Astrocyte (in vitro differentiated cells and primary cell): ENCODE measurements around the gene EVI5L. TPM values are rescaled to one million over a fixed set of nuclear protein-coding genes. Genes with fewer than 3 reads are reported as not detected.

Experiments
- DNase-seq: peaks from one replicate; pipeline ENCODE4 v3.0.0-alpha.2; 2010; ENCODE audit warnings: low read depth
- FAIRE-seq: peaks from 2 replicates; lab custom pipeline; 2011; peaks lifted over from hg19 to GRCh38; lab: Jason Lieb, UNC
- H2AFZ ChIP-seq: 2 replicates; pipeline ENCODE4 v1.6.0; 2012; ENCODE audit warnings: low read depth, low read length, inconsistent platforms
- H3K27ac ChIP-seq: 2 replicates; pipeline ENCODE4 v1.5.1; 2011; ENCODE audit warnings: low read depth, low read length, inconsistent platforms
- H3K27me3 ChIP-seq: 2 replicates; pipeline ENCODE4 v1.6.0; 2011; ENCODE audit warnings: low read length, inconsistent platforms; ENCODE audit not compliant: insufficient read depth
- H3K36me3 ChIP-seq: 2 replicates; pipeline ENCODE4 v1.5.1; 2011; ENCODE audit warnings: low read length, inconsistent platforms; ENCODE audit not compliant: insufficient read depth
- H3K4me1 ChIP-seq: 2 replicates; pipeline ENCODE4 v1.5.1; 2011; ENCODE audit warnings: low read length, inconsistent platforms; ENCODE audit not compliant: insufficient read depth
- H3K4me2 ChIP-seq: 2 replicates; pipeline ENCODE4 v1.6.0; 2012; ENCODE audit warnings: low read length, inconsistent platforms
- H3K4me3 ChIP-seq: 2 replicates; pipeline ENCODE4 v1.5.1; 2011; ENCODE audit warnings: low read depth, mild to moderate bottlenecking, low read length, inconsistent platforms; ENCODE audit not compliant: insufficient read depth
- H3K79me2 ChIP-seq: 2 replicates; pipeline ENCODE4 v1.6.0; 2012; ENCODE audit warnings: mild to moderate bottlenecking, low read length, inconsistent platforms; ENCODE audit not compliant: insufficient read depth
- H3K9ac ChIP-seq: 2 replicates; pipeline ENCODE4 v1.6.0; 2012; ENCODE audit warnings: mild to moderate bottlenecking, low read length, inconsistent platforms
- H3K9me3 ChIP-seq: 2 replicates; pipeline ENCODE4 v1.5.1; 2012; ENCODE audit warnings: low read depth, mild to moderate bottlenecking, low read length, inconsistent platforms; ENCODE audit not compliant: insufficient read depth
- H4K20me1 ChIP-seq: 2 replicates; pipeline ENCODE4 v1.6.0; 2012; ENCODE audit warnings: low read length, inconsistent platforms; ENCODE audit not compliant: insufficient read depth
- H3K27ac Mint-ChIP-seq: one replicate; pipeline ENCODE4 v1.8.0; 2021; ENCODE audit warnings: mild to moderate bottlenecking, mixed read lengths; ENCODE audit not compliant: unreplicated experiment
- H3K27me3 Mint-ChIP-seq: one replicate; pipeline ENCODE4 v1.8.0; 2021; ENCODE audit warnings: low read depth, mixed read lengths; ENCODE audit not compliant: unreplicated experiment
- H3K36me3 Mint-ChIP-seq: one replicate; pipeline ENCODE4 v1.8.0; 2021; ENCODE audit warnings: low read depth, mixed read lengths; ENCODE audit not compliant: unreplicated experiment
- H3K4me1 Mint-ChIP-seq: one replicate; pipeline ENCODE4 v1.8.0; 2021; ENCODE audit warnings: low read depth, mixed read lengths; ENCODE audit not compliant: unreplicated experiment
- H3K4me3 Mint-ChIP-seq: one replicate; pipeline ENCODE4 v1.8.0; 2021; ENCODE audit warnings: mild to moderate bottlenecking, moderate library complexity, mixed read lengths; ENCODE audit not compliant: unreplicated experiment
- H3K9me3 Mint-ChIP-seq: one replicate; pipeline ENCODE4 v1.8.0; 2021; ENCODE audit warnings: mild to moderate bottlenecking, mixed read lengths; ENCODE audit not compliant: unreplicated experiment
- EZH2 ChIP-seq: IDR thresholded peaks from 2 replicates; pipeline ENCODE4 v1.6.1; 2012; ENCODE audit warnings: mild to moderate bottlenecking, low read length, inconsistent platforms; ENCODE audit not compliant: insufficient read depth
- total RNA-seq: library from RNA; stranded (reverse); gene quantifications from 2 replicates; pipeline ENCODE4 v1.2.1, GENCODE V29; 2021
- TF ChIP-seq, protein P1 (sequence below): IDR thresholded peaks from 2 replicates; pipeline ENCODE4 v1.5.1; 2011; ENCODE audit warnings: low read depth, mild to moderate bottlenecking, inconsistent platforms, low read length, moderate library complexity; ENCODE audit not compliant: insufficient read depth

Gene EVI5L
- total RNA-seq, 1 donor from 2014 or later, result 22.1 TPM

DNA sequence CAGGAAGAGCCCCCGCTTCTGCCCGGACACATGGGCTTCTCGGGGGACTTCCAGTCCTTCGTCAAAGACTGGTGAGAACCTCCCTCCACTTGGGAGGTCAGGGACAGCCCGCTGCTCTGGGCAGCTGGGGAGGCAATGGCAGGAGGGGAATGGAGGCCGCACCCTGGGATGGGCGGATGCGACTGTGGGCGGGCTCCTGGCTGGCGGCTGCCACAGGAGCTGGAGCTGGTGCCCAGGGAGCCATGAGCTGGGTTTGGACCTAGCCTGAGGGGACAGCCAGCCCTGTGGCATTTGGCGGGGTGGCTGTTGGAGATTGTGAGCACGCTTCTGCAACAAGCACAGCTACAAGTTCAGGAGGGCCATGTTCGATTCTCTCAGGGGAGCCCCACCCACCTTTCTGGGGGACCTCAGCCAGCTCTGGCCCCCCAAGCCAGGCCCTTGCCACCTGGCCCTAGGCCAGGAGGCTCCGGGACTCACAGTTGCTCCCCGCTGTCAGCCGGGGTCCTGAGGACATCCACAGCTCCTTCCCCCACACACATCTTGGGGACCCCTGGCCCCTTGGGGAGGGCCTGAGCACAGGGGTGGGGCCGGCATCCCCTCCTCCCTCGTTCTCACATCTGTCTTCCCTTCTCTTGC lies 81.6 kb downstream of the EVI5L start:
- Histone ChIP-seq H3K4me2 (no peak overlapping the region), H4K20me1 (peaks cover 35% of the 10 kb centered on the region), H3K9me3 (no peaks in the 10 kb centered on the region), H3K79me2 (peaks cover 16% of the 10 kb centered on the region), H3K4me1 (peaks cover 8% of the 10 kb centered on the region), H3K27me3 (peaks cover 11% of the 10 kb centered on the region), H3K9ac (no peak overlapping the region), H3K36me3 (no peaks in the 10 kb centered on the region), H3K27ac (no peak overlapping the region), H2AFZ (no peak overlapping the region), H3K4me3 (no peak overlapping the region)
- peaks cover 3% of the 10 kb centered on the region for H3K36me3 Mint-ChIP-seq
- no peak for DNase-seq
- no peak overlapping the region for H3K4me3 Mint-ChIP-seq
- TF ChIP-seq, protein P1, sequence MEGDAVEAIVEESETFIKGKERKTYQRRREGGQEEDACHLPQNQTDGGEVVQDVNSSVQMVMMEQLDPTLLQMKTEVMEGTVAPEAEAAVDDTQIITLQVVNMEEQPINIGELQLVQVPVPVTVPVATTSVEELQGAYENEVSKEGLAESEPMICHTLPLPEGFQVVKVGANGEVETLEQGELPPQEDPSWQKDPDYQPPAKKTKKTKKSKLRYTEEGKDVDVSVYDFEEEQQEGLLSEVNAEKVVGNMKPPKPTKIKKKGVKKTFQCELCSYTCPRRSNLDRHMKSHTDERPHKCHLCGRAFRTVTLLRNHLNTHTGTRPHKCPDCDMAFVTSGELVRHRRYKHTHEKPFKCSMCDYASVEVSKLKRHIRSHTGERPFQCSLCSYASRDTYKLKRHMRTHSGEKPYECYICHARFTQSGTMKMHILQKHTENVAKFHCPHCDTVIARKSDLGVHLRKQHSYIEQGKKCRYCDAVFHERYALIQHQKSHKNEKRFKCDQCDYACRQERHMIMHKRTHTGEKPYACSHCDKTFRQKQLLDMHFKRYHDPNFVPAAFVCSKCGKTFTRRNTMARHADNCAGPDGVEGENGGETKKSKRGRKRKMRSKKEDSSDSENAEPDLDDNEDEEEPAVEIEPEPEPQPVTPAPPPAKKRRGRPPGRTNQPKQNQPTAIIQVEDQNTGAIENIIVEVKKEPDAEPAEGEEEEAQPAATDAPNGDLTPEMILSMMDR, result no peak
- TF ChIP-seq EZH2, result no peak
- no peaks in the 10 kb centered on the region for H3K4me1 Mint-ChIP-seq
- peaks cover 10% of the 10 kb centered on the region for H3K27me3 Mint-ChIP-seq
- no peak for FAIRE-seq
- no peaks in the 10 kb centered on the region for H3K9me3 Mint-ChIP-seq
- H3K27ac Mint-ChIP-seq, result no peak overlapping the region

DNA sequence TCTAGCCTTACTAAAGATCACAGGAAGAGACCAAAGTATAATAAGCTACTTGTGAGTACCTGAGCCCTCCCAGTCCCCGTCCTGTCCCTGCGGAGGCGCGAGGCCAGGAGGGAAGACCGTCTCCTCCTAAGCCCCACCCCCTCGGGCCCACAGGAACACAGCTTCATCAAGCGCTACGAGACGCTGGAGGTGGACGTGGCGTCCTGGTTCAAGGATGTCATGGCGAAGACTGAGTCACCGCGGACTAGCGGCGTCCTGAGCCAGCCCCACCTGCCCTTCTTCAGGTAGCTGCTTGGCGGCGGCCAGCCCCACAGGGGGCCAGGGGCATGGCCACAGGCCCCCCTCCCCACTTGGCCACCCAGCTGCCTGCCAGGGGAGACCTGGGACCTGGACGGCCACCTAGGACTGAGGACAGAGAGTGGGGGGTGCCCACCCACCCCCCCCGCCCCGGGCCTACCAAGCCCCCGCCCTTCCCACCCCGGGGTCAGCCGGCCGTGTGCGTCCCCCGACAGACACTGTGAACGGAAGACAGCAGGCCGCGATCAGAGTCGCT lies 82.2 kb downstream of the EVI5L start:
- no peak overlapping the region for H3K4me3 Mint-ChIP-seq
- H2AFZ ChIP-seq, result no peak overlapping the region
- H3K4me1 Mint-ChIP-seq, result no peaks in the 10 kb centered on the region
- peaks cover 13% of the 10 kb centered on the region for H3K79me2 ChIP-seq
- no peak overlapping the region for H3K4me2 ChIP-seq
- no peak overlapping the region for H3K27ac ChIP-seq
- no peak for DNase-seq
- H3K9me3 Mint-ChIP-seq, result no peaks in the 10 kb centered on the region
- H3K27me3 ChIP-seq, result peaks cover 16% of the 10 kb centered on the region
- H3K4me1 ChIP-seq, result peaks cover 12% of the 10 kb centered on the region
- FAIRE-seq, result no peak
- no peak overlapping the region for H3K27ac Mint-ChIP-seq
- no peak overlapping the region for H3K9ac ChIP-seq
- peaks cover 3% of the 10 kb centered on the region for H3K36me3 Mint-ChIP-seq
- H3K27me3 Mint-ChIP-seq, result peaks cover 13% of the 10 kb centered on the region
- no peak overlapping the region for H3K4me3 ChIP-seq
- no peaks in the 10 kb centered on the region for H3K36me3 ChIP-seq
- TF ChIP-seq, protein P1, result no peak
- no peak for TF ChIP-seq EZH2
- no peaks in the 10 kb centered on the region for H3K9me3 ChIP-seq
- peaks cover 32% of the 10 kb centered on the region for H4K20me1 ChIP-seq
